ENCODE results near the gene TCF7L1.

The TCF7L1 gene

DNA sequence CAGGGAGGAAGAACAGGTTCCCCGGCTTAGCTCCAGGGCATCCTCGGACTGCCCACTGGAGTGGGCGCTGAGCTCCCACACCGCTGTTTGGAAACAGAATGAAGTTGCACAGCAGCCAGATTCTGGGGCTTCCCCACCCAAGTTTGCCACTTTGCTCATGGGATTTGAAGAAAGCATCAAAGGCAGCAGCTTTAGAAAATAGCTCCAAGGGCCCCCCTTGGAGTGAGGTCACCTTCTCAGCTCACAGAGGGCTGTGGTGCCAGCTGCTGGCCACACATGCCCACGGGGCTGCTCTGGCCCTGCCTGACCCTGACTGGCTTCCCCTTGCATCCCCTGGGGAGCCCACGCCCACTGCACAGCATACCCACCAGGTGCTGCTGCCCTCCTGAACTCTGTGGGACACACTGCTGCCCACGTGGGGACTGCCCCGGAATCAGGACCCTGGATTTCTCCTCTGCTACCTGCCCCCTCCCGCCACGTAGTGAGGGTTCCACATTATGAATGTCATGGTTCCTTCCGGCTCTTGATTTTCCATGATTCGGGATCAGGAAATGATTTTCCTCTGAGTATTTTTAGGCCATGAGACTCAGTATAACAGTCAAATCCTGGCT lies 124.3 kb downstream of the TCF7L1 start:
- no peak for DNase-seq

DNA sequence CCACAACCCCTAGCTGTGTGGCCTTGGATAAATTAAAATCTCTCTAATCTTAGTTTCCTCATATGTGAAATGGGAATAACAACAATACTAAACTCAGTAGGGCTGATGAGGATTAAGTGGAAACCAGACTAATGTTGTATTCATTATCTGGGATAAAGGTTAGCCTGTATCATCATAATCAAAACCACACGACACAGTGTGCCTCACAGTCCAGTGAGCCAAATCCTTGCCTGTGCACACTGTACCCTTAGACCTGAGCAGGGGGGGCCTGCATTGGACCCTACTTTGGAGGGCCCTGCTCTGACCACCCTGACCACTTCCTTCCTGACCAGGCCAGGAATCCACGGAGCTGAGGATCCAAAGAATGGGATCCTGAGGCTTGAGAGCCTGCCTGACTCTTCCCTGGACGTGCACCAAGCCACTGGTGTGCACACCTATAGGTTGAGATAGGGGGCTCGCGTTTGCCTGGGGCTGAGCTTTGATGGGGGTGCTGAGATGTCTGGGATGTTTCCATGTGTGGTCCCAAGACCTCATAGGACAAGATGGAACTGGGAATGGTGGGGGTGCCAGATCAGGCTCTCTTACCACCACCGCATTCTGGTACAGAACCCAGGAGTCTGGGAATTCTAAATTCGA lies 124.9 kb downstream of the TCF7L1 start:
- no peak for DNase-seq

- DNase-seq: no peak
Observed at GRCh38 chr2:85259101-85259590, 126.0 kb downstream of the TCF7L1 start.

DNA sequence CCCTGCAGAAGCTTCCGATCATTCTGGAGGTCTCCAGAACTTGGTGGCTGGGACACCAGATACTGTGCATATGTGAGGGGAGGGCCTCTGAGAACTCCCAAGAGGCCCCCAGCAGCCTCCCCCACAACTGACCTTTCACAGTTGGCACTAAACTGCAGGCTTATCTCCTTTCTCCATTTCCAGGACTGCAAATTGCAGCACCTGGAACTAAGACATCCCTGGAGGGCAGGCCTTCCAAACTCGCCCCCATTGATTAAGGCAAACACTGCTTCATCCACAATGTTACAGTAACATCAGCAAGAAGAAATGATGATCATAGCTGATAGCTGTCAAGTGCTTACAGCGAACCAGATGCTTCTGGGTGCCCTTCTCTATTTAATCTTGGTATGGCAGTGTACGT lies 126.7 kb downstream of the TCF7L1 start:
- no peak for DNase-seq

- DNase-seq: no peak
Observed at GRCh38 chr2:85263591-85263990, 130.4 kb downstream of the TCF7L1 start.

- DNase-seq: no peak
Observed at GRCh38 chr2:85264471-85264870, 131.3 kb downstream of the TCF7L1 start.

GRCh38 chr2:85265304-85265703 lies 132.1 kb downstream of the TCF7L1 start:
- no peak for DNase-seq

GRCh38 chr2:85266146-85267041 lies 133.2 kb downstream of the TCF7L1 start:
- no peak for DNase-seq

DNA sequence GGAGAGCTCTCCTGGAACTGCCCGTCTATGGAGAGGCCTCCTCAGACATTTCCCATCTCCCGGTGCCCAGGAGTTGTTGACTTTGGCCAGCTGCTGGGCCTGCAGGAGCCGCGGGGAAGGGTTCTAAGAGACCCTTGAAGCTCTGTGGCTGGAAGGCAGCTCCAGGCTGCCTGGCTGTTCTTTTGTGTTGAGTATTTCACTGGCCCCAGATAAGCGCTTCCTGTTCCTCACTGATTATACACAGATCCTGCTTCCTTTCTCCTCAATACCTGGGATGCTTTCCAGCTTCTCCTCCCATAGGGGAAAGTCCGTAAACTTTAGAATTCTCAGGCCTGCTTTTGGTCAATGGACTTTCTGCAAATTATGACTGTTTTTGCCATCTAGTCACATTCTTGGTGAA lies 136.8 kb downstream of the TCF7L1 start:
- no peak for DNase-seq

- no peak for DNase-seq
Observed at GRCh38 chr2:85272357-85272756, 139.2 kb downstream of the TCF7L1 start.

- no peak for DNase-seq
Observed at GRCh38 chr2:85273738-85274731, 140.8 kb downstream of the TCF7L1 start.

DNA sequence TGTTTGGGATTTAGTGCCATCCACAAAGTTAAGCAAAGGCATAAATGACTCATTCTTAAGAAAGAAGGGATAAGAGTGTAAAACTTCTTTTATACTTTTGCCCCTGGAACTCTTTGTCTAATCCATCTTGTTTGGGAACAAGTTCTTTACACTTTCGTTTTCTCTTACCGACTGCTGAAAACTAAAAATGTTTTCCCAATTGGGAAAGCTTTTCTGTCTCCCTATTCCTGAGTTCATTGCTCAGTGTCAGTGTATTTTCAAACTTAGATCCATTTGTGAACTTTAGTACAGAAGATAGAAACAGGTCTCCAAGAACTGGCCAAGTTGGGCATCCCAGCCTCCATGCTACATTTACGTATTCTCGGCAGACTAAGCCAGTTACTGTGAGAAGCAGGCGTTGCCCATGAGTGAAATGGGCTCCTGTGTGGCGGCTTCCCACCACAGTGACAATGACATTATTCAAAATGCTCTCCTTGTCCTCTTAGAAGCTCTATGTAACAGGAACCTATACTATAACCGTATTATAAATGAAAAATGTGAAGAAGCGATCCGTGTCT lies 142.9 kb downstream of the TCF7L1 start:
- DNase-seq: no peak

- DNase-seq: no peak
Observed at GRCh38 chr2:85276571-85277118, 143.5 kb downstream of the TCF7L1 start.

DNA sequence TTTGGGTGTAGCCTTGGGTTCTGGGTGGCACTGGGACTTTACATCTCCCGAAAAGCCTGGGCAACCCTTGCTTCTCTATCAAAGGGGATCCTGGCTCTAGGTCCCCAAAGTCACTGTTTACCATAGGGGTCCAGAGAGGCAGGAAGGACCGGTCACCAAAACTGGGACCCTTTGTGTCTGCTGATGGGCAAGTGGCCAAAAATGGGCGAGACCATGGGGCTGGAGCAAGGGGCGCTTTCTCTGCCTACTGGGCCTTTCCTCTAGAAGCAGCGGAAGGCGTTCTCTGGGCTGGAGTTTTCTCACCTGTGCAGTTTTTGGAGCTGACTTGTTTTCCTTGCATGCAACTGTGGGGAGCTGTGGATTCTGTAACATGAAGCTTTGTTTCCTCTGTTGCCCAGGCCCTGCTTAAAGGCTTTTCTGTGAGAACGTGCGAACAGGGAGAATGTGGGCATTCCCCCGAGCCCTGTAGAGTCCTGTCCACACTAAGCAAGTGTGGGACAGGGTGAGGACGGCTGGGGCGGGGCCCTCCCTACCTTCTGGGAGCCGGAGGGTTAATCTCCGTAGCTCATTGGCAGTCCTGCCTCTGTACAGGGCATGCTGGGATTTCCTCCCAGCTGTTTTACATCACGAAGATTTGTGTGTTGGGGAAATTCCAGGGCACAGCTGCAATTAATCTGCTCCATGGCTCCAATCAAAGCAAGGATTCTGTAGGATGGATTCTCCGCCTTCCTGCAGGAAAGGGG lies 144.4 kb downstream of the TCF7L1 start:
- no peak for DNase-seq

GRCh38 chr2:85278361-85278760 lies 145.2 kb downstream of the TCF7L1 start:
- DNase-seq: no peak

- no peak for DNase-seq
Observed at GRCh38 chr2:85281553-85281952, 148.4 kb downstream of the TCF7L1 start.

DNA sequence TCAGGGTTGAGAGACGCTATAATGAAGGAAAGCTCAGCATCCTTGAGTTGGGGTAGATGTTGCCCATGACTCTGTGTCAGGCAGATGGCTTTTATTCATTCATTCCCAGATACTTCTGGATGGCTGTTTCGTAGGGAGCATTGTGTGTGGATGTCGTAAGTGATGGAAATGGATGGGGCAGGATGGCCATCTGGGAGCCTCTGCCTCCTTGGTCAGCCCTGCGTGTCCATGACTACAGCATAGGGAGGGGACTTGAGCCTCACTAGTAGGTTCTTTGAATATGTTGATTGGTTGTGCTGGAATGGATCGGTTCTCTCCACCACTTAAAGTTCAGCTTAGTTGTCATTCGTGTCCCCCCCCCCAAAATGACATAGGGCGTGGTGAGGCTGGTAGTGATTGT lies 149.7 kb downstream of the TCF7L1 start:
- no peak for DNase-seq

DNA sequence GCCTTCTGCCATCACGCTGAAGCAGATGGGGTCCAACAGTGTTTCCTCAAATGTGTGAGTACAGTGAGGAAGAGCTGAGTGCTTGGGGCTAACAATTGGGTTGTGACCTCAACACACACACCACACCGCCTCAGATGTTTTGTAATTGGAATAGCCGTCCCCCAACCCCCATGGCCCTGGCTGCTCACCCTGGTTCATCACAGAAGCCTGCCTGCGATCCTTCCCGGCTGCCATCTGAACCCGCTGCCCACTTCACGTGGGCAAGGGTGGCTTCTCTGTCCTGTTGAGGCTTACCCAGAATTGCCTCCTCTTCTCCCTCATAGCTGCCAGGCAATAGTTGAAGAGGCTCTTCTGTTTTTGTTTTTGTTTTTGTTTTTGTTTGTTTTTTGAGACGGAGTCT lies 150.4 kb downstream of the TCF7L1 start:
- no peak for DNase-seq

DNA sequence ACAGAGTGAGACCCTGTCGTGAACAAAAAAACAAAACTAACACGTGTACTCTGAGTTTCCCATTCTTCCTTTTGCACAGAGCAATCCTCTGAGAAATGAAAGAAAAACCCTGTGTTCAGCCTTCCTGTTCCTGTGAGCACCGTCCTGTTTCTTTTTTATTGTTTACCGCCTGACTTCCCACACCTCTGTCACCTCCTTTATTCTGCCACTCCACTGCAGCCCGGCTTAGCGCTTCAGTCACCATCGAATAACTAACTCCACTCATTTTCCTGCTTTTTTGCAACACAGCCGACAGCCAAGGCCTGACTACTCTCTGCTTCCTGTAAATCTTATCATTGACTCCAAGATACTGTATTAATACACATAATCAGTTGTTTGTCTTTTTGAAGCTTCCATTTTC lies 153.7 kb downstream of the TCF7L1 start:
- DNase-seq: no peak

GRCh38 chr2:85287721-85288120 lies 154.5 kb downstream of the TCF7L1 start:
- no peak for DNase-seq

DNA sequence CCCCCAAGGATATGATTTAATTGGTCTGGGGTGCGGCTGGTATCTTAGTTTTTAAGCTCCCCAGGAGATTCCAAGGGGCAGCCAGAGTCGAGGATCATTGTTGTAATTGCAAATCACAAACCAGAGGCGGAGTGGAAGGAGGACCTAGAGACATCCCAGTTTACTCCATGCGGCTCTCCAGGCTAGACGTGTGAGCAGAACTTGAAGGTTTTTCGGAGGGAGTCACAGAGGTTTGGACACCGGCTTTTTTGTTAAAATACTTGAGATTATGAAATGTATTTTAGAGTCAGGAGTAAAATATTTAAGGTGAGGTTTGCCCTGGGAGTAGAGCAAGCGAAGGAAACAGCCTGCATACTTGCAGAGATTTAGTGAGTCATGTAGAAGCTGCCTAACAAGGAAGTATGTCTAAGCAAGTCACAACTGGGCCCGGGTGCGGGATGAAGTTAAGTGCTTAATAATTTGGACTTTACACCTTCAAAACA lies 155.1 kb downstream of the TCF7L1 start:
- no peak for DNase-seq

Measured in SIG-M5 (cell line).